ENCODE results near the gene KCNK4. TPM values are rescaled to one million over a fixed set of nuclear protein-coding genes. Genes with fewer than 3 reads are reported as not detected.

The KCNK4 gene
- total and polyA plus RNA-seq, 7 donors = 0.71 TPM; not detected in 6

GRCh38 chr11:64331569-64332371 is 40.7 kb downstream of the KCNK4 start:
- no peak overlapping the region for H3K4me3 ChIP-seq
- H3K27ac ChIP-seq = no peak overlapping the region
- no peaks in the 10 kb centered on the region for H3K27me3 ChIP-seq
- H3K36me3 ChIP-seq = no peaks in the 10 kb centered on the region
- DNase-seq = peak; percentile 76
- intact Hi-C loops (cut with DNase I) = no loop called here
- peaks cover 0 to 9% (median 3%) of the 10 kb centered on the region in 4 donors for H3K4me1 ChIP-seq
- no peaks in the 10 kb centered on the region for H3K9me3 ChIP-seq
- TF ChIP-seq CTCF (IDR thresholded peaks at IDR 0.05) = peak in 1 of 4 experiments; percentile 8
- TF ChIP-seq POLR2A (IDR thresholded peaks at IDR 0.05) = no peak
- TF ChIP-seq POLR2AphosphoS5 (IDR thresholded peaks at IDR 0.05) = no peak
- 4 to 25% methylated on average over 20 of the region's 20 CpGs for WGBS, 2 donors

- TF ChIP-seq EP300 (IDR thresholded peaks at IDR 0.05) (no peak), CTCF (IDR thresholded peaks at IDR 0.05) (no peak)
- no peak overlapping the region for H3K4me3 ChIP-seq
- 84 to 91% methylated on average over 8 of the region's 8 CpGs for WGBS, 2 donors
- intact Hi-C loops (cut with DNase I) = no loop called here
- no peak for DNase-seq
- H3K9me3 ChIP-seq = no peaks in the 10 kb centered on the region
- peaks cover 0 to 9% (median 3%) of the 10 kb centered on the region in 4 donors for H3K4me1 ChIP-seq
- H3K27me3 ChIP-seq = no peaks in the 10 kb centered on the region
- H3K27ac ChIP-seq = no peak overlapping the region
- no peaks in the 10 kb centered on the region for H3K36me3 ChIP-seq
Measured at GRCh38 chr11:64333556-64333955, 42.5 kb downstream of the KCNK4 start.

GRCh38 chr11:64334764-64335735 is 43.9 kb downstream of the KCNK4 start:
- Histone ChIP-seq H3K9me3 (no peaks in the 10 kb centered on the region), H3K4me3 (no peak overlapping the region), H3K27me3 (no peaks in the 10 kb centered on the region), H3K4me1 (peaks cover 0 to 9% (median 3%) of the 10 kb centered on the region in 4 donors), H3K27ac (no peak overlapping the region), H3K36me3 (no peaks in the 10 kb centered on the region)
- no peak for DNase-seq
- TF ChIP-seq CTCF (IDR thresholded peaks at IDR 0.05) (no peak), EP300 (IDR thresholded peaks at IDR 0.05) (no peak), POLR2A (IDR thresholded peaks at IDR 0.05) (no peak), POLR2AphosphoS5 (IDR thresholded peaks at IDR 0.05) (no peak)
- WGBS, 2 donors = 25 to 43% methylated on average over 13 of the region's 13 CpGs
- intact Hi-C loops (cut with DNase I) = no loop called here

- intact Hi-C loops (cut with DNase I) = no loop called here
- TF ChIP-seq EP300 (IDR thresholded peaks at IDR 0.05) = no peak
- no peak for TF ChIP-seq CTCF (IDR thresholded peaks at IDR 0.05)
- no peak for TF ChIP-seq POLR2A (IDR thresholded peaks at IDR 0.05)
- TF ChIP-seq POLR2AphosphoS5 (IDR thresholded peaks at IDR 0.05) = no peak
- H3K27me3 ChIP-seq = no peaks in the 10 kb centered on the region
- H3K27ac ChIP-seq = no peak overlapping the region
- peaks cover 0 to 18% (median 8%) of the 10 kb centered on the region in 4 donors for H3K4me1 ChIP-seq
- no peaks in the 10 kb centered on the region for H3K36me3 ChIP-seq
- no peak for DNase-seq
- H3K9me3 ChIP-seq = no peaks in the 10 kb centered on the region
- H3K4me3 ChIP-seq = no peak overlapping the region
- WGBS, 2 donors = 76 to 84% methylated on average over 8 of the region's 8 CpGs
Measured at GRCh38 chr11:64337538-64338249, 46.6 kb downstream of the KCNK4 start.
